Measurements from ENCODE around the gene CADPS.

The CADPS gene

GRCh38 chr3:62805580-62806277, 69.5 kb downstream of the CADPS start:
- DNase-seq: no peak

DNA sequence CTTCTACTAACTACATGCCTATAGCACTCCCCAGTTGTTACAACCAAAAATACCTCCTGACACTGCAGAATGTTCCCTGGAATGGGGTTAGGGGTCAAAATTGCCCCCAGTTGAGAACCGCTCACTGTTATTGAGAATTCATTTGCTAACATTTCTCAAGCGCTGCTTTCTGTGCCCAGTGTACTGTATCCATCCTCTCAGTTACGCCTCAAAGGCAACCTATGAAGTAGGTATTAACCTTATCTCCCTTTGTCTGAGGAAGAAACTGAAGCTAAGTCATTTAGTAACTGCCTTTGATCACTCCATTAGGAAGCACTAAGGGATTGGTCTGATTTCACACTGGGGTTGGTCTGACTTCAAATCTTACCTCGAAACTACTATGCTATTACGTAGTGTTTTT, 70.1 kb downstream of the CADPS start:
- DNase-seq: no peak

- DNase-seq: no peak
Observed at GRCh38 chr3:62803276-62803675, 71.9 kb downstream of the CADPS start.

GRCh38 chr3:62798000-62798399, 77.2 kb downstream of the CADPS start:
- no peak for DNase-seq

DNA sequence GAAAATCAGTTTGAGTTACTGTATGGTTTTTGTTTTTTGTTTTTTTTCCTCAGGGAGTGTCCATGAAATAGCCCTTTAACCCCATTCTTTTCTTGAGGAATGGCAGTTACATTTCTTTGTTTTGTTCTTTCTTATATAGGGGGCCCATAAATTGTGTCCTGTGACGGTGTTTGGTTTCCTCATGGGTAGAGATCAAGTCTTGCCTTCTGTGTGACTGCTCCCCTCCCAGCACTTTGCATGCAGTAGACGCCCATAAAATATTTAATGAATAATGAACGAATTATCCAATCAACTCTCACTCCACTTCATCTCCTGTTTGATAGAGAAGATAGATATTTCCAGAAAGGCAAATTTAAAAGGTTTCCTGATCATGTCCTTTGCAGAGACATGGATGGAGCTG, 78.1 kb downstream of the CADPS start:
- DNase-seq: no peak

DNA sequence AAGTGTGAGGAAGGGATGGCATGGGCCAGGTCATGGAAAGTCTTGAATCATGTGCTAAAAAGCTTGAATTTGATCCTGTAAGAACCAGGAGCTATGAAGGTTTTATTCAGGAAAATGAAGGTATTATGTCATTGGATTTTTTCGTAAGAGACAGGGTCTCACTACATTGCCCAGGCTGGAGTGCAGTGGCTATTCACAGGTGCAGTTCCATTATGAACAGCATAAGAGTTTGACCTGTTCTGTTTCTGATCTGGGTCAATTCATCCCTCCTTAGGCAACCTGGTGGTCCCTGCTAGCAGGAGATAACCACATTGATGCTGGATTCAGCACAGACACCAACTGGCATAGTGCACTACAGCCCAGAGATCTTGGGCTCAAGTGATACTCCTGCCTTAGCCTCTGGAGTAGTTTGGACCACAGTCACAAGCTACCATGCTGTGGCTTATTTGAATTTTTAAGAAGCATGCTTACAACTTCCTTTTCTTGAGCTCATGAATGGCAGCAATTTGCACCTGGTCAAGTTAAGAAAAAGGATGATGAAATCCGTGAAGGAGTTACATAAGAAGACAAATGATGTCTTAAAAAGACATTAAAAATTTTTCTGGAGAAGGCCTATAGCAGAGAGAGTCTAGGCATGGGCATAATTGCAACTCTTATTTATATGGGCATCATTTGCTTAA, 79.1 kb downstream of the CADPS start:
- no peak for DNase-seq

GRCh38 chr3:62793946-62794345, 81.3 kb downstream of the CADPS start:
- DNase-seq: no peak

GRCh38 chr3:62785384-62785783, 89.8 kb downstream of the CADPS start:
- no peak for DNase-seq

GRCh38 chr3:62781121-62781520, 94.1 kb downstream of the CADPS start:
- DNase-seq: no peak

GRCh38 chr3:62777674-62778073, 97.5 kb downstream of the CADPS start:
- no peak for DNase-seq

- no peak for DNase-seq
Observed at GRCh38 chr3:62777130-62777529, 98.1 kb downstream of the CADPS start.

- no peak for DNase-seq
Observed at GRCh38 chr3:62774221-62774620, 101.0 kb downstream of the CADPS start.

GRCh38 chr3:62771331-62772072, 103.7 kb downstream of the CADPS start:
- DNase-seq: no peak

DNA sequence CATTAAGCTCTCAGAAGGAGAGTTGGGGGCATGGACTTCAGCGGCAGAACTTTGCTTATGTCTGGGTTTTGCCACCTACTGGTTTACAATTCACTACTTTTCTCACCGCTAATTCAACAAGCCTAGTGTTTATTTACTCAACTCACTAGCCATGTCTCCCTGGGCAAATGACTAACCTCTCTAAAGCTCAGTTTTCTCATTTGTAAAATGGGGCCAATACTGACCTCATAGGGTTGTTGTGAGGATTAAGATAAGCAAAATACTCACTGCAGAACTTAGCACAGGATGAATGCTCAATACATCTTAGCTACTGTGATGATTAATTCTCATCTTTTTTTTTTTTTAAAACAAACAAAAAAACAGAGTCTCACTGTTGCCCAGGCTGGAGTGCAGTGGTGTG, 106.3 kb downstream of the CADPS start:
- no peak for DNase-seq

- DNase-seq: no peak
Observed at GRCh38 chr3:62761711-62762110, 113.5 kb downstream of the CADPS start.

DNA sequence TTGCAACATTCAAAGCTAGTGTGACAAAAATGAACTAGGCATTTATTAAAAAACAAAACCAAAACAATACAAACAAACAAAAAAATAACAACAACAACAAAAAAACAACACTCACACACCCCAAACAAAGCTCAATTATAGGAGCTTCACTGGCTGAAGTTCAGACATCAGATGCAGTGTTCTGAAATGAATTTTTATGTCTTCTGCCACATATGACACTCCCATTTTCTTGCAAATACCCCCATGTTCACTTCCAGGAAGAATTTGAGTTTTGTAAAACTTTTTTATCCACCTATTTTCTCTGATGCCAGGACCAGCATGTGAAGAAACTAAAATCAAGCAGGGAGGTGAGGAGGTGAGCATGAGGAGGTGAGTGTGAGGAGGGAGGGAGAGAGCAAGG, 113.9 kb downstream of the CADPS start:
- DNase-seq: no peak

- DNase-seq: no peak
Observed at GRCh38 chr3:62758296-62759066, 116.7 kb downstream of the CADPS start.

GRCh38 chr3:62757045-62757444, 118.2 kb downstream of the CADPS start:
- DNase-seq: no peak

- DNase-seq: no peak
Observed at GRCh38 chr3:62755285-62755684, 119.9 kb downstream of the CADPS start.

DNA sequence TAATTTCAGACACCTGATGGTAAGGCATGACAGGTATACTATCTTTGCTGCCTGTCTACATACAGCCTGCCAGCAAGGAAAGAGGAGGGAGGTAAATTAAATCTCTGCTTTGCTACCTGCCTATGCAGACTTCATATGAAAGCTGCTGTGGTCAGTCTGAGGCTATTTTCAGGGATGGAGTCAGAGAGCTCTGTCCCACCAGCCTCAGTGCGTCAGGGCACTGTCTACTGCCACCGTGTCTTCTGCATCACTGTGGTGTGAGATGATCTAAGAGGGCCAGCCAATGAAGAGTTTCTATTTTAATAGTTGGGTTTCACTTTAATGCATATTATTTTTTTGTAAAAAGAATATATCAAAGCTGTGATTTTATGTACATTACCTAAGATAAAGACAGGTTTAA, 125.6 kb downstream of the CADPS start:
- DNase-seq: no peak

DNA sequence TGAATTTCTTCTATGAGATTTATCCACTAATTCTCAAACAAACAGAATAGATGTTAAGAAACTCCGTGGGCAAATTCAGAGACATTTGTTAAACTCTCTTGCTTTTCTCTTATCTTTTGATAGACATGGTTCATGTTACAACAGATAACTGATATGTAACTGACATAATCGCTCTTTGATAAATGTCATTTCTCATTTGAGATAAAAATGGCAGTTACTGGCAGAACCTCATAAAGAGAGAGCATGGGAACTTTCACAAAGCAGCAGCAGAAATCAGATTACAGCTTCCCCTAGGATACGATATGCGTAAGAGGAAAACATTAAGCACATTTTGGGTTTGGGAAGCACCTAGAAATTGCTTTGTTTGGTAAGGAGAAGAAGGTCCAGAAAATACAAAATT, 126.1 kb downstream of the CADPS start:
- no peak for DNase-seq

GRCh38 chr3:62737449-62737848, 137.8 kb downstream of the CADPS start:
- no peak for DNase-seq

DNA sequence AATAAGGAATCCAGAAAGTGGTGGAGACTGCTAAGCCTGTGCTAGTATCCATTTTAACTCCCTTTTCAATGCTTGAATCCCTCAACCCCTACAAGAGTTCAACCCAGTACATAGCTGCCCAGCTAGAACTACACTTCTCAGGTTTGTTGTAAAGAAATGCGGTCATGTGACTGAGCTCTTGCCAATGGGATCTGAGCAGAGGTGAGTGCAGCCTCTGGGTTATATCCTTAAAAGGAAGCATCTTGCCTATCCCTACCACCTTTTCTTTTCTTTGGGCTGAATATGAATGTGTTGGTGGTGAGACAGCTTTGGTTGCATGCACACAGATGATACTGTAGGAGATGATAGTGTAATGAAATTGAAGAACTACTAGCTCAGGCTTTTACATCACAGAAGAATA, 139.7 kb downstream of the CADPS start:
- DNase-seq: no peak

Measured in activated CD4-positive, alpha-beta T cell treated with anti-CD3 and anti-CD28 coated beads, Interleukin-2, amount 50 U/mL, for 16 hours (primary cell).